Measurements from ENCODE around the gene SYNCRIP.
A peak's percentile ranks its signal among the peaks of the same experiment; 100 is the strongest.
"Not testable (repeated sequence)": the region's sequence is repeated elsewhere in the genome, so short reads cannot be mapped to it uniquely, and the experiment has no call there.

The SYNCRIP gene

DNA sequence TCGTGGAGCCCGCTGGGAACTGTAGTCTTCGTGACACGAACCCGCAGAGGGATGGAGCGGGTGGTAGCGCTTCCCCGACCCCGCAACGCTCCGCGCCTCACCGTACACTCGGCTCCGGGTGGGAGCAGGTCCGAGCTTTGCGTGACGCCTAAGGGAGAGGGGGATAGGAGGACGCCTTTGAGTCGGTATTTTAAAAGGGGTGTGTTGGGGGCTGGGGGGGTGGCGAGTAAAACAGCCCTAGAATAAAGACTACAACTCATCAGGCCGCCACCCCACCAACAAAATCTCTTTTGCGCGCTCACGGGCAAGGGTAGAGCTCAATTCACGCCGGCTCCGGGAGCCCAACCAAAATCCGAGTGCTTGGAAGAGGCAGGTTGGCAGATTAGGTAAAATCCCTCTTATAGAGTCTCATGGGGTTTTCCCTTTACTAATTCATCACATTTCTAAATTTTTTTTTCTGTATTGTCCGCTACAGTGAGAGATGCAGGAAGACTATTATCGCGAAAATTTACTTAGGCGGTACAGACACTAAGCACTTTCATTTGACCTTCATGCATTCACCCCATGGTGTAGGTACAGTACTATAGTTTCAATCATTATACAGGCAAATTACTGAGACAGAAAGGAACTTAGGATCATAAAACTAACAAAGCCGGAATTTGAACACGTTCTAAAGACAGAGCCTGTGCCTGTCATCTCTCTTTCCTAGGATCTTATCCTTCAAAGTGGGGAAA lies 48.3 kb downstream of the SYNCRIP start:
- peak; percentile 14 to 49 (median 20) for DNase-seq (ENCODE audit: low read depth in 3 of 3)

DNA sequence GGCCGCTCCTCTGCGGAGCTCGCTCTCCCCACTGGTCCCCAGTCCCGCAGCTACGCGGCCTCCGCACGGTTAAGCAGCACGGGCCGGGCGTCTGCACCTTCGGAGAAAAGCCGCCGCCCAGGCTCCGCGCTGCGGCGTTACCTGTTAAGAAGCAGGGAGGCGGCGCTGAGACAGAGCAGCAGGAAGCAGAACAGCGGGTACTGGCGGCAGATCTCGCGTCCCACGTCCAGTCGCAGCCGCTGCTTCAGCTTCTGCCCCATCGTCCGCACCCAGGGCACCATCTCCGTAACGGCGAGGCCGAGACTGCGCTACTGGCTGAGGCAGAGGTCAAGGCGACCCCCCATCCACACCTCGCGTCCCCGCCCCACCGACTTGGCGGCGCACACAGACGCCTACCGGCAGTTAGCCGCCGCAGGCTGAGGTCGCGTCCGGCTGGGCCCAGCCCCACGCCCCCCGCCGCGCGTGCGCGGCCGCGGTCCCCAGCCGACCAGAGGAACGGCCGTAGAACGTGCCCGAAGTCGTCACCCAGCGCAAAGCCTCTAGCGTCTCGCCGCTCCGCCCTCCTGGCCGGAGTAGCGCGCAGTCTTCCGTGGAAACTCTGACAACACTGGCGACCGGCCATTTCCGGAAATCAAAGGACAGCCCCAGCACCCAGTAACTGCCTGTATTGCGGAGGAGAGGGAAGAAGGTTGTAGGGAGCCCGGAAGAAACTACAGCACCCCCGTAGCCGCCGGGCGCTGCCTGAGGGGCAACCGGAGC lies 49.1 kb downstream of the SYNCRIP start, which contains the start of gene SNX14:
SNX14 (minus strand) TSS at position 421 of the 759 bp plus-strand sequence; CDS start at position 281, 140 bp downstream.
- peak; percentile 51 to 79 (median 56) for DNase-seq (ENCODE audit: low read depth in 3 of 3)

GRCh38 chr6:85592033-85592432 lies 50.7 kb downstream of the SYNCRIP start:
- no peak for DNase-seq (ENCODE audit: low read depth in 3 of 3)

- no peak for DNase-seq (ENCODE audit: low read depth in 3 of 3)
These were observed 51.5 kb downstream of the SYNCRIP start for GRCh38 chr6:85591207-85591606.

DNA sequence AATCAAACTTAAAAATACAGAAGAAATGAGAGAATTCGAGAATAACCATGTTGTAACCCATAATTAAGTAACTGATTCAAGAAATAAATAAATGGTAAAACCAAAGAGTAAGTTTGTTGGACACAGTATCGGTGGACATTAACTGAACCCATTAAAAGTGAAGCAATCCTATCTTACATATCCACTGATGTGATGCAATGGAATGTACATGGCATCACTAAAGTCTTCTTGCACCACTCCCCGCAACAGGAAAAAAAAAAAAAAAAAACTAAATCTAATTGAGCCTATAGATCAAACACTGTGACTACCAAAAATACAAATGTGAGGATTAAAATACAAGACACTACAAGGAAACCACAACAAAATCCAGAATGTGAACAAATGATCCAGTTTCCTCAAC lies 56.9 kb downstream of the SYNCRIP start:
- DNase-seq (ENCODE audit: low read depth in 3 of 3), result no peak

GRCh38 chr6:85582832-85583231 lies 59.9 kb downstream of the SYNCRIP start:
- not testable (repeated sequence) for DNase-seq (ENCODE audit: low read depth in 3 of 3)

DNA sequence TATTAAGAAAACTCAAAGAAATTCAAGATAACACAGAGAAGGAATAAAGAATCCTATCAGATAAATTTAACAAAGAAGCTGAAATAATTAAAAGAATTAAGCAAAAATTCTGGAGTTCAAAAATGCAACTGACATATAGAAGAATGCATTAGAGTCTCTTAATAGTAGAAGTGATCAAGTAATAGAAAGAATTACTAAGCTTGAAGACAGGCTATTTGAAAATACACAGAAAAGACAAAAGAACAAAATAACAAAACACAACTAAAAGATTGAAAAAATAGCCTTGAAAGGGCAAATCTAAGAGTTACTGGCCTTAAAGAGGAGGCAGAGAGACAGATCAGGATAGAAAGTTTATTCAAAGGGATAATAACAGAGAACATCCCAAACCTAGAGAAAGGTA lies 61.1 kb downstream of the SYNCRIP start:
- DNase-seq (ENCODE audit: low read depth in 3 of 3), result no peak

DNA sequence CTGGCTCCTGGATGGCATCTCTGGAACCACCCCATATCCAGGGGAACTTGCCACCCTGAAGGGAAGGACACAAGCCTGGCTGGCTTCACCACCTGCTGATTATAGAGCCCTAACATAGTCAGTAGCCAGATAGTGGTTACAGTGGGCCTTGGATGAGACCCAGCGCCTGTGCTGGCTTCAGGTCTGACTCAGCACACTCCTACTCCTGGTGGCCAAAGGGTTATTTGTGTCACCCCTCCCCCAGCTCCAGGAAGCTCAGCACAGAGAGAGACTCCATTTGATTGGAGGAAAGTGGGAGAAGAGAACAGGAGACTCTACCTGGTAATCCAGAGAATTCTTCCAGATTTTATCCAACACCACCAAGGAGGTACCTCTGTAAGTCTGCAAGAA lies 61.8 kb downstream of the SYNCRIP start:
- no peak for DNase-seq (ENCODE audit: low read depth in 3 of 3)

DNA sequence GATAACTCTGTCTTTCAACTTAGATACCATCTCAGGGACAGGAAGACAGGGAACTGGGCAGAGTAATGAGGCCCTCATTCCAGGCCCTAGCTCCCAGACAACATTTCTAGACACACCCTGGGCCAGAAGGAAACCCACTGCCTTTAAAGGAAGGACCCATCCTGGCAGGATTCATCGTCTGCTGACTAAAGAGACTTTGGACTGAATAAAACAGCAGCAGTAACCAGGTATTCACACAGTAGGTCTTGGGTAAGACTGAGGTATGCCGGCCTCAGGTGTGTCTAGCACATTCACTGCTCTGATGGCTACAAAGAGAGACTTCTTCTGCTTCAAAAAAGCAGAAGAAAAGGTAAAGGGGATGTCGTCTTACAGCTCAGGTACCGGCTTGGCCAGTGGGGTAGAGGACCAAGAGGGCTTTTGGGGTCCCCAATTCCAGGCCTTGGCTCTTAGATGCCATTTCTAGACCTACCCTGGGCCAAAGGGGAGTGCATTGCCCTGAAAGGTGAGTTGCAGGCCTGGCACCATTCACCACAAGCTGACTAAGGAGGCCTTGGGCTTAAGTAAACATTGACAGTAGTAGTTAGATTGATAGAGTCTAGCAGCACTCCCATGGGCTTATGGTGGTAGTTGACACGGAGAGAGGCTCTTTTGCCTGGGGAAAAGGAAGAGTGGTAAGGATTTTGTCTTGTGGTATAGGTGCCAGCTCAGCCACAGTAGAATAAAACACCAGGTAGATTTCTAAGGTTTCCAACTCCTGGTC lies 62.4 kb downstream of the SYNCRIP start:
- no peak for DNase-seq (ENCODE audit: low read depth in 3 of 3)

DNA sequence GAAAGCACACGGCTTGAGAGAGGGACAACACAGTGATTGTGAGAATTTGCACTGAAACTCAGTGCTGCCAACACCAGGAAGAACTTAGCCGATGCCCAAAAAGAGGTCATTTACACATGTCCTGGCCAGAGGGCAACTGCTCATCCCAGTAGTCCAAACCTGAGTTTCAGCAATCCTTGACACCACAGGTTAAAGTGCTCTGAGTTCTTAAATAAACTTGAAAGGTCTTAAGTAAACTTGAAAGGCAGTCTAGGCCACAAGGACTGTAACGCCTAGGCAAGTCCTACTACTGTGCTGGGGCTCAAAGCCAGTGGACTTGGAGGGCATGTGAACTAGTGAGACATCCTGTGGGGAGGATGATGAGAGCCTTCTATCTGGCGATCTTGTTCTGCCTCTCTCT lies 63.1 kb downstream of the SYNCRIP start:
- DNase-seq (ENCODE audit: low read depth in 3 of 3), result no peak

GRCh38 chr6:85576476-85576875 lies 66.2 kb downstream of the SYNCRIP start:
- no peak for DNase-seq (ENCODE audit: low read depth in 3 of 3)

DNA sequence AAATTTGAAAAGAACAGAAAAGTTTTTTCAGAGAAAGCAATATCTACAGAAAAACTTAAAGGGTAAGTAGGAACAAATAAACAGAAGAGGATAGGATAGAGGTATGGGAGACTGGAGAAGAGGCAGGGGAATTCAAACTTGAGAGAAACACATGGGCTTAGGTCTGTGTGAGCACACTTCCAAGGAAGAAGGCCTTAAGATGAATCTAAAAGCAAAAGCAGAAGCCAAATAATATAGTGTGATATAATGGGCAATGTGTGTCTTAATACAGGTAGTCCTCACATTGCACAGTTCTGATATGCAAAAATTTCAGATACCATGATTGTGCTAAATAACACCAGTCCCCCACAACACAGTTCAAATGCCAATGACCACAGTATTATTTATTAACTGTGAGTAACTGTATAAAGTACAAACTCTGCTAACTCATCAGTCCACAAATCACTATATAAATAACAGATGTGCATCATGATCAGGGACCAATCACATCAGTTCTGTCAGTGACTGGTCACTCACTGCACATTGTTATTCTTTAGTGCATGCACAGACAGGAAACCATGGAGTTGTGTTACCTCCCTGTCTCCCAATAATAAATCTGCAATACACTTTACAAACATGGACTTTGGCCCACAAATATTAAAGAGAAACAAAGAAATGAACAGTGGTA lies 67.6 kb downstream of the SYNCRIP start:
- DNase-seq (ENCODE audit: low read depth in 3 of 3), result no peak

DNA sequence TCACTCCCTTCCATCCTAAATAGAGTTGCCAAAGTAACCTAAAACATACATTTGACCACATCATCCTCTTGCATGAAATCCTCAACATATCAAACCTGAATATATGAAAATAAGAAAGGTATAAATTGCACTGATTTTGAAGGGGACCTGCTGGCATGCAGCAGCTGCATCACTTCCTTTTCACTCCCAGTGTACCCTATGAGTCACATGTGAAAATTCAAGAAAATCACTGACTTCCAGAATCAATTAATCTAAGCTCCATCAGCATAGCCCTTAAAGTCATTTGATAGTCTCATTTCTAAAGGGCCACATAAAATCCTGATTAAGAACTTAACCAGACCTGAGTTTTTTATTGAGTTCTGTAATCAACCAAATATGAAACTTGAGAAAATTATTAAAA lies 73.4 kb downstream of the SYNCRIP start:
- no peak for DNase-seq (ENCODE audit: low read depth in 3 of 3)

DNA sequence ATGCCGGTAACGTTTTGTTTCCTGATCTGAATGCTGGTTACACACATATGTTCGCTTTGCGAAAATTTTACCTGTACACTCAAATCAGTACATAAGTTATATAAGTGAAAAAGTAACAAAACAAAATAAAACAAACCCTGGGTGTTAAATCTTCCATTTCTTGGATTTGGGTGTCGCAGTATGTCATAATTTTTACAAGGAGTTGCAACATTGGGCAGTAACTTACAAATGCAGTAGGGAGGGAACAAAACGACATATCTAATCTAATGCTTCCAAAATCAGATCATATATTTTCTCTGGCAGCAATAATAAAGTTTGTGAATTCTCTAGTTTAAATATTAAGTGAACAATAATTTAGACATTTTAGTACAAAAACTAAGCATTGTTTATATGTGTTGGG lies 74.3 kb downstream of the SYNCRIP start:
- no peak for DNase-seq (ENCODE audit: low read depth in 3 of 3)

DNA sequence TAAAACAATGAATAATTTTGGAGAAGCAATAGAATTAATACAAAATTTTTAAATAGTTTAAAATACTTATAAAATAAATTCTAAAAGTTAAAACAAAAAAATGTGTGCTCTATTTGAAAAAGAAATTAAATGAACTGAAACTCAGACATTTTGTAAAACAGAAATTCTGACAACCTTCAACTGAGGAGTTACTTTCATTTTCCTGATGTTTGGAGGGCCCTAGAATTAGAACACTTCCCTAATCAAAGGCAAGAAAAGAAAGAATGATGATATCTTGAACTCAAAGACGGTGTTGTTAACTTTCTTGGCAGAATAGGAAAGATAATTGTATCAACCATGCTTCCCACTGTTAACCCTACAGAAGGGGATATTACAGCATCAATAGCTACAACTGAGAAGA lies 77.0 kb downstream of the SYNCRIP start:
- DNase-seq (ENCODE audit: low read depth in 3 of 3), result no peak

- not testable (repeated sequence) for DNase-seq (ENCODE audit: low read depth in 3 of 3)
These were observed 78.5 kb downstream of the SYNCRIP start for GRCh38 chr6:85564223-85564622.

Data from stimulated activated CD4-positive, alpha-beta T cell treated with anti-CD3 and anti-CD28 coated beads, TNF-alpha, amount 100 ng/mL, for 24 hours (primary cell).